Left renal cortex interstitium (tissue), 4 donors: ENCODE measurements around the gene CBR4. TPM values are rescaled to one million over a fixed set of nuclear protein-coding genes. Genes with fewer than 3 reads are reported as not detected.

Source experiments
- DNase-seq, 4 donors: peaks; one replicate each; pipeline ENCODE4 v3.0.0-alpha.2; 2013; ENCODE audit warnings: low read depth in 4 of 4, low spot score in 2 of 4, missing footprints in 1 of 4
- polyA plus RNA-seq, 4 donors: library from polyadenylated mRNA; unstranded; fragments of 120-200 nt; gene quantifications; one replicate each; pipeline ENCODE4 v1.2.1, GENCODE V29; 2013; ENCODE audit not compliant: insufficient read length in 4 of 4

Gene CBR4
- 10 to 100 TPM; 38.2 to 55.2 (median 44.9) TPM for polyA plus RNA-seq

- peak; percentile 94 to 99 (median 96) for DNase-seq
Observed at GRCh38 chr4:169010125-169011023, at the start of gene CBR4. TSS of gene CBR4 (minus strand) at chr4:169010255. CDS start at chr4:169010089, 166 bp downstream.

- DNase-seq = no peak
Observed at GRCh38 chr4:169059306-169060211, 49.5 kb upstream of the CBR4 start.

GRCh38 chr4:169058312-169058711, 48.3 kb upstream of the CBR4 start:
- no peak for DNase-seq

DNA sequence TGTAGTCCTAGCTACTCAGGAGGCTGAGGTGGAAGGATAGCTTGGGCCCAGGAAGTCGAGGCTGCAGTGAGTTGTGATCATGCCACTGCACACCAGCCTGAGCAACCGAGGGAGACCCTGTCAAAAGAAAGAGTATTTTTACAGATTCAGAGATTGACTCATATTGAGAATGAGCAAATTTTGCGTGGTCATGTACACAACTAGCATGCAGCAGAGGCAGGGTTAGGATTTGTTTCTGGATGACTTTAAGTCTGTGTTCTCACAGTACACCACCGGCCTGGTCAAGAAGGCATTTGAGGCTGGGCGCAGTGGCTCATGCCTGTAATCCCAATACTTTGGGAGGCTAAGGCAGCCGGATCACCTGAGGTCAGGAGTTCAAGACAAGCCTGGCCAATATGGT, 44.8 kb upstream of the CBR4 start:
- DNase-seq = no peak

DNA sequence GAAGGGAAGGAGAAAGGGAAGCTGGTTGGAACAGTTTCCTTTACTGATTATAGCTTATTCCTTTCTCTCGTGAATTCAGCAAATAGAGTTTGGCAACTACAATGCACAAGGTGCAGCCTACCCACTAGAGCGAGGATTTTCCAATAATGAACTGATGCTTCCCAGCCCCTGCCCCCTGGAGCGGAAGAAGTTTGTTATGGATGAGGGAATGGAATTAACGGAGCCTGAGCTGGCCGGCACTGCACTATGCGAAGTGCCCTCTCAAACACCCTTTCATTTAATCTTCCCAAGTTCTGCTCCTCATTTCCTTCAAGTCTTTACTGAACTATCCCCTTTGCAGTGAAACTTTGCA, 42.5 kb upstream of the CBR4 start:
- DNase-seq = no peak

- DNase-seq = no peak
Observed at GRCh38 chr4:169051761-169052593, 41.9 kb upstream of the CBR4 start.

GRCh38 chr4:169050881-169051760, 41.1 kb upstream of the CBR4 start:
- no peak for DNase-seq

DNA sequence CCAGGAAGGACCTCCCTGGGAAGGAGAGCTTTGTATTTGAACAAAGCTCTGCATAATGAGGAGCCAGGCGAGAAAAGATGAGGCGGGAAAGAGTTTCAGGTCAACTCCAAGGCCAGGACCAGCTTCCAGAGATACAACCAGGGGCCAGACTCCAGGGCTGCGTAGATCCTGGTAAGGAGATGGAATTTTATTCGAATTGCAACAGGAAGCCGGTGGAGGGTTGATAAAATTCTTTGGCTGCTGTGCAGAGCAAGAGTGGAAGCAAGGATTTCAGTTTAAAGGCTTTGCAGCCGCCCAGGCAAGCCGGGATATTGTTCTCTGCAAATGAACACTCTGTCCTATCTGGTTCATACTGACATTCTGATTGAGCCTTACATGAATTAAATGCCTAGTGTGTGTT, 40.2 kb upstream of the CBR4 start:
- no peak for DNase-seq

DNA sequence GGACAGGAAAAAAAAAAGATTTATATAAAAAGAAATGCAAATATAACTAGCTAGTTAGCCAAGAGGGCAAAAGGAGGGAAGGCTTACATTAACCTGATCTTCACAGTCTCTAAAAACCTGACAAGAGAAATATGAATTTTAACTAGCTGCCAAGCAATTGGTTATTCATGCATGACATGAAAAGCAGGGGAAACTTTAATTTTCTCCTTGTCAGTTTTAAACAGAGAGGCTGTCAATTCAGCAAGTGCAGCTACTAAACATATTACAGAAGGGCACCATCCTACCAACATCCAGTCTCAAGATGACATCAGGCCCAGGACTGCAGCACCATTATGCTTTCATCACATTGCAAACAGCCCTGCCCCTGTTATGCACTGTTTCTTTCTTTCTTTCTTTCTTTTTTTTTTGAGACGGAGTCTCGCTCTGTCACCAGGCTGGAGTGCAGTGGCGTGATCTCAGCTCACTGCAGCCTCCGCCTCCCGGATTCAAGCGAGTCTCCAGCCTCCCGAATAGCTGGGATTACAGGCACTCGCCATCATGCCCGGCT, 38.9 kb upstream of the CBR4 start:
- DNase-seq = no peak

- DNase-seq = no peak
Observed at GRCh38 chr4:169047956-169048355, 37.9 kb upstream of the CBR4 start.

DNA sequence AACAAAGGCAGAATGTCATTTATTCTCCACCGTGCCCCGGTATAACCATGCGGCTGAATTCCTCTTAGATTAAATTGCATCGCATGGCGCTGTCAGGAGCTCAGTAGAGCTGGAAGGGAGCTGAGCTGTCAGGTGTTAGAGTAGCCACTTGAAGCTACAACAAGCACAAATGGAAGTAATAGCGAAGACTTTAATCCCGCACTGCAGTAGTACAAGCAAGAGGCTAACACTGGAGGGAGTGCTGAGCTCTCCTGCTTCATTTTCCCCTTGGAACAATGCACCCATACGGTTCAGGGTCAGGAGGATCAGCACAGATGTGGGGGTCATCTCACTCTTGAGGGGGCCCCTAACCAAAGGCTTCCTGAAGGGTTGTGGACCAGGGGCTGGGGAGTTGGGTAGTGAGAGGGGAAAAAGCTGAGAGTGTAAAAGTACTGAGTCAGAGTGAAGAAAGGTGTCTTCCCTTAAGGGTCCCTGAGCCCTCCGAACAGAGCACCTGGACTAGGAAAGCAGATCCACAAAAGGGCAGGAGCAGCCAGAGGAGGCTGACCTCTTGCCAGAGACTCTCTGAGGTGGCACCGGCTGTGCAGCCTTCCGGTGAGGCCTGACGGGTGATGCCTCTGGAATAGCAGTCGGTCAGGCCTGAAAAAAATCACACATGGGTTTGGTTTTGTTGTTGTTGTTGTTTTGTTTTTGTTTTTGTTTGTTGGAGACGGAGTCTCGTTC, 36.0 kb upstream of the CBR4 start:
- DNase-seq = no peak

DNA sequence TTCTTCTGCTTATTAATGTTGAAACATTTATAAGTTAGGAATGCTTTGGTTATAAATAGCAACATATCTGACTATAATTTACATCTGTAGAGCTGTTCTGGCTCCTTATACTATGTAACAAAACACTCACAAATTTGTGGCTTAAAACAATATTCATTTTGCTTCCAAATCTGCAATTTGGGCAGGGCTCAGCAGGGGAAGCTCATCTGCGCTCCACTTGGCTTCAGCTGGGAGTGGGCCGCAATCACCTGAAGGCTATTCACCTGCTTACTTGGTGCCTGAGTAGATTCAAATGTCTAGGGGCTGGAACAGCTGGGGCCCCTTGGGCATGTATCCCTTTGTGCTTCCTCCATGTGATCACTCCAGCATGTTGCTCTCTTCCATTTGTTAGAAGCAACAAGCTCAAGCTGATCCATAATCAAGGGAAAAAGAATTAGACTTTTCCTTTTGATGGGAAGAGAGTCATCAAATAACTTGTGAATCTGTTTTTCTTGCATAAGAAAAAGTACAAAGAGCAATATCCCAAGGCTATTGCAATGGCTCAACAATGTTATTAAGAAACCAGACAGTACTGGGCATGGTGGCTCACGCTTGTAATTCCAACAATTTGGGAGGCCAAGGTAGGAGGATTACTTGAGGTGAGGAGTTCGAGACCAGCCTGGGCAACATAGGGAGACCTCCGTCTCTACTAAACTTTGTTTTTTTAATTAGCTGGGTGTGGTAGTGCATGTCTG, 34.8 kb upstream of the CBR4 start:
- DNase-seq = no peak

GRCh38 chr4:169042608-169043007, 32.6 kb upstream of the CBR4 start:
- no peak for DNase-seq

DNA sequence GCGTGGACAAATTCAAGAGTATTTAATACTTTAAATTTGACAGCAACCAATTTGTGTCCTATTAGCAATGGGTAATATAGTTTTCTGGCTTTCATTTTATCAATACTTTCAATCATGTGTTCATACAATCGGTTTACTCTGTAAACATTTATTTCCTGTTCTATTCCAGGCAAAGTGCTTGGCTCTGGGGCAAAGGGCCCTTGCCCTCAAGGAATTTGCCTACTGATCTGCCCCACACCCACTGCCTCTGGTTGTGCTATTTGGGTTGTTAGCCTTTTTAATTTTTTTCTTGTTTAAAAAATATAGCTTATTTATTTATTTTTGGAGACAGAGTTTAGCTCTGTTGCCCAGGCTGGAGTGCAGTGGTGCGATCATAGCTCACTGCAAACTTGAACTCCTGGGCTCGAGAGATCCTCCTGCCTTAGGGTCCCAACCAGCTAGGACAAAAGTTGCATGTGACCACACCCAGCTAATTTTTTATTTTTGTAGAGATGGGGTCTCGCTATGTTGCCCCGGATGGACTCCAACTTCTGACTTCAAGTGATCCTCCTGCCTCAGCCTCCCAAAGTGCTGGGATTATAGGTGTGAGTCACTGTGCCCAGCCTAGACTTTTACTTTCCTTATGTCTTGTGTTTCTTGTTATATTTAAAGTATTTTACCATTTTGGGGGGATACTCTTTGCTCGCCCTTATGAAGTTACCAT, 30.7 kb upstream of the CBR4 start:
- DNase-seq = no peak

GRCh38 chr4:169039251-169039954, 29.3 kb upstream of the CBR4 start:
- no peak for DNase-seq

DNA sequence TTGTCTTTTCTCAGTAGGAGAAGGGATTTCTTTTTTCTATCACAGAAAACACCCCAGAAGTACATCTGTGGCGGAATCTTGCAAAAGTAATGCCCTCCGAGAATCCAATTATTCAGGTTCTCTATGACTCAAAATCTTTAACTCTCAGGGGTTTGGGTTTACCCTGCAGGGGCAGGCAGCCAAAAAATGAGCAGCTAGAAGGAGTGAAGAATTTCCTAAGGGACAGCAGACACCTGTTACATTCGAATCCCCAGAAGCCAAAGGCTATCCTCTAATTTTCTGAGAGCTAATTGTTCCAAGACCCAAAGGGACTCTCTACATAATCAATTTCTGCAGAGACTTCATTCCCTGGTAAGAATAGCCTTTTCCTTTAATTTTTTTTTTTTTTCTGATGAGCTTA, 27.5 kb upstream of the CBR4 start:
- no peak for DNase-seq
